Neural crest cell (in vitro differentiated cells): ENCODE data around the gene ELF4. TPM values are rescaled to one million over a fixed set of nuclear protein-coding genes. Genes with fewer than 3 reads are reported as not detected.
A peak's percentile ranks its signal among the peaks of the same experiment; 100 is the strongest.
"Not testable (repeated sequence)": the region's sequence is repeated elsewhere in the genome, so short reads cannot be mapped to it uniquely, and the experiment has no call there.

Experiments used
- DNase-seq: peaks from one replicate; pipeline ENCODE4 v3.0.0; 2021; ENCODE audit warnings: low read depth, mixed read lengths, low spot score
- H3K27ac Mint-ChIP-seq: one replicate; pipeline ENCODE4 v1.8.0; 2021; ENCODE audit warnings: mild to moderate bottlenecking, mixed read lengths; ENCODE audit not compliant: unreplicated experiment
- H3K27me3 Mint-ChIP-seq: 2 replicates; pipeline ENCODE4 v1.8.0; 2021; ENCODE audit warnings: low read depth, mild to moderate bottlenecking, mixed read lengths
- H3K36me3 Mint-ChIP-seq: 2 replicates; pipeline ENCODE4 v1.8.0; 2021; ENCODE audit warnings: low read depth, mild to moderate bottlenecking, mixed read lengths
- H3K4me1 Mint-ChIP-seq: 2 replicates; pipeline ENCODE4 v1.8.0; 2021; ENCODE audit warnings: mixed read lengths
- H3K4me3 Mint-ChIP-seq: one replicate; pipeline ENCODE4 v1.8.0; 2021; ENCODE audit warnings: mild to moderate bottlenecking, mixed read lengths
- H3K9me3 Mint-ChIP-seq: 2 replicates; pipeline ENCODE4 v1.8.0; 2021; ENCODE audit warnings: mixed read lengths
- total RNA-seq: library from RNA; stranded (reverse); gene quantifications from 2 replicates; pipeline ENCODE4 v1.2.1, GENCODE V29; 2021
- TF ChIP-seq, protein P1 (sequence below): fragments of 200-600 bp; sonication (generic); conservative IDR thresholded peaks from 2 replicates; pipeline ENCODE4 v1.5.0; 2021; ENCODE audit warnings: antibody characterized with exemption, mild to moderate bottlenecking

Gene ELF4
- total RNA-seq, 1 donor from 2014 or later: 0.86 TPM

DNA sequence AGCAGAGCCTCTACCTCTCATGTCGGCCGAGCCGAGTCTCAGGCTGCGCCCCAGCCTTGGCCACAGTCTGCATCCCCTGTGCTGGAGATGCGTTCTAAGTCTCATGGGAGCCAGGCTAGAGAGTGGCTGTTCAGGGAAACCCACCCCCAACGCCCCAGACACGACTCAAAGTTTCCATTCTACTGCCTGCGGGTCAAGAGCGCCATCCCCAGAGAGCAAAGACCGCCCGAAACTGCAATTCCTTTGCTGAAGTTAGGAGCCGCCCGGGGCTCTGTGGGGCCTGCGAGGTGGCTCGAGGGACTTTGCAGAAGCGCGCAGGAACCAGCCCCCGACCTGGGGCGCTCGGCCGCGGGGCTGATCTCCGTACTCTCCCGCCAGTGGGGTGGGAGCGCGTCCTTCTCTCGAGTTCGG, 10.0 kb upstream of the ELF4 start:
- peak; percentile 13 for DNase-seq
- no peak overlapping the region for H3K27ac Mint-ChIP-seq
- peak overlapping the region; percentile 74 for H3K4me3 Mint-ChIP-seq
- H3K36me3 Mint-ChIP-seq: peaks cover 15% of the 10 kb centered on the region
- no peaks in the 10 kb centered on the region for H3K9me3 Mint-ChIP-seq
- H3K4me1 Mint-ChIP-seq: peaks cover 8% of the 10 kb centered on the region
- H3K27me3 Mint-ChIP-seq: peaks cover 13% of the 10 kb centered on the region
- TF ChIP-seq, protein P1, sequence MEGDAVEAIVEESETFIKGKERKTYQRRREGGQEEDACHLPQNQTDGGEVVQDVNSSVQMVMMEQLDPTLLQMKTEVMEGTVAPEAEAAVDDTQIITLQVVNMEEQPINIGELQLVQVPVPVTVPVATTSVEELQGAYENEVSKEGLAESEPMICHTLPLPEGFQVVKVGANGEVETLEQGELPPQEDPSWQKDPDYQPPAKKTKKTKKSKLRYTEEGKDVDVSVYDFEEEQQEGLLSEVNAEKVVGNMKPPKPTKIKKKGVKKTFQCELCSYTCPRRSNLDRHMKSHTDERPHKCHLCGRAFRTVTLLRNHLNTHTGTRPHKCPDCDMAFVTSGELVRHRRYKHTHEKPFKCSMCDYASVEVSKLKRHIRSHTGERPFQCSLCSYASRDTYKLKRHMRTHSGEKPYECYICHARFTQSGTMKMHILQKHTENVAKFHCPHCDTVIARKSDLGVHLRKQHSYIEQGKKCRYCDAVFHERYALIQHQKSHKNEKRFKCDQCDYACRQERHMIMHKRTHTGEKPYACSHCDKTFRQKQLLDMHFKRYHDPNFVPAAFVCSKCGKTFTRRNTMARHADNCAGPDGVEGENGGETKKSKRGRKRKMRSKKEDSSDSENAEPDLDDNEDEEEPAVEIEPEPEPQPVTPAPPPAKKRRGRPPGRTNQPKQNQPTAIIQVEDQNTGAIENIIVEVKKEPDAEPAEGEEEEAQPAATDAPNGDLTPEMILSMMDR: no peak

DNA sequence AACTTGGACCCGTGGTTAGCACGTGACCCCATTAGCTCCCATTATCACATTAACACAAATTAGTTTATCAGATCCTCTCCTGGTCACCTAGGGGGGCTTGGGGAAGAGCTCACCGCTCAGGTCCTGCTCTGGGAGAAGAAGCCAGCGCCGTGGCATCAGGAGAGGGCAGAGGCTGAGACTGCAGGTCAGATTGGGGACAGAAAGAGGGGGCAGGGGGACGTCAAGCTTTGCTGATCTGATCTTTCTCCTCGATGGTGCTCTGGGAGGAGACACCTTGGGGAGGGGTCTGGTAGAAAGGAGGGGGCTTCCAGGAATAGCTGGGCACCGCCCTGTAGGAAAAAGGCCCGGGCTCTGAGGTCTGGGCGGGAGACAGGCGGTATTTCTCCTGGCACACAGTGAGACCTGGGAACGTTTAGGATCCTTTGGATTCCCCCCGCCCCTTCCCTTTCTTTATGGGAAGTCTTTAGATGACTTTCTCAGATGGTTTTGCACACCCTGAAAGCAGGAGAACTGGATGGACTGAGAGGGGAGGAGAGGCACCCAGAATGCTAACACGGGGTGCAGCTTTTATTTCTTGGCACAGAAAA, 9.1 kb upstream of the ELF4 start:
- Mint-ChIP-seq H3K27ac (no peak overlapping the region), H3K36me3 (peaks cover 11% of the 10 kb centered on the region), H3K4me3 (no peak overlapping the region), H3K4me1 (peaks cover 8% of the 10 kb centered on the region), H3K27me3 (peaks cover 16% of the 10 kb centered on the region), H3K9me3 (no peaks in the 10 kb centered on the region)
- TF ChIP-seq, protein P1: no peak
- DNase-seq: no peak

DNA sequence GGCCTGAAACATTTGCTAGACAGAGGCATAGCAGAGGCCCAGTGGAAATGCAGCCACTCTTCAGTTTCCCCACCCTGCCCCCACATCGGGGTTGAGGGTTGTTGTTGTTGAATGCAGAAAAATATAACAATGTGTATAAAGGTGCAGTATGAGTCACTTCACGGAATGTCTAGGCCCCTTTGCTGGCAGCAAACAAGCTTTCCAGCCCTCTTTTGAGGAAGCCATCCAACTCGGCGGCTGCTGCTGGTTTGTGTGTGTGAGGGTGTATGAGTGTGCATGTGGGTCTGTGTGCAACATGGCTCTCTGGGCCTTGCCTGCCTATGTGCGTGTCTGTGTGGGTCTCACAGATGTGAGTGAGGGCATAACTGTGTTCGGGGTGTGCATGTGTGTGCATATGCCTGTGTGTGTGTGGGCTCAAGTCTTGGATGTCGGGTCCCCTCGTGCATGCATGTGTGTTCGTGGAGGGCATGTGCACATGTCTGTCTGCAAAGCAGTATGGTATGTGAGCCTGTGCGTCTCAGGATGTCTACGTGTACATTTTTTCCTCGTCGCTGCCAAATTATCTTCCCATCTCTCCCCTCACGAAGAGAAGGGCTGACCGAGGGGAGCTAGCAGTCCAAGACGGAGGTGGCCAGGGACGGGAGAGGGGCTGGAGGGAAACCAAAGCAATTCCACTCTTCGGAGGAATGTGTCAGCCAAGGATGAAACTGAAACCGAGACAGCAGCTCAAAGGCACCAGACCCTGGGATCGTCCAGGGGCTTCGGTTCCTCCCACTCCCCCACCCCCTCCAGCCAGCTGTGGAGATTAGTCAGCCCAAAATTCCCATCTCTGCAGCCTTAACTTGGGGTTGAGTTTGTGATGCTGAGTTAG, 8.4 kb upstream of the ELF4 start:
- Mint-ChIP-seq H3K36me3 (peaks cover 10% of the 10 kb centered on the region), H3K27me3 (peaks cover 24% of the 10 kb centered on the region), H3K4me3 (no peak overlapping the region), H3K9me3 (no peaks in the 10 kb centered on the region), H3K27ac (no peak overlapping the region), H3K4me1 (peaks cover 8% of the 10 kb centered on the region)
- no peak for DNase-seq
- TF ChIP-seq, protein P1: no peak

DNA sequence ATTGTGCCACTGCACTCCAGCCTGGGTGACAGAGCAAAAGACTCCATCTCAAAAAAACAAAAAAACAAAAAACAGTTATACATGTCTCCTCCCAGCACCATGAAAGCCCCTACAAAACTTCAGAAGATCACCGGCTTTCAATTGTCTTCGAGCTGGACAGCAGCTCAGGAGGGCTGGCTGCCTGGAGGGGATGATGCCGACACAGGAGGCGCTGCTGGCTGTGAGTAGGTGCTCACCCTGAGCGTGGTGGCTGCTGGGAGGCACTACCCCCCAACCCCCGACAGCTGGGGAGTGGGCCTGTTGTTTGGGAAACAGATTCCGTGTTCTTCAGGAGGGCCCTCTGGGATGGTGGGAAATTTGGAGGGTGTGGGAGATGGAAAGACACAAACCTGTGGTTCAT, 6.9 kb upstream of the ELF4 start:
- H3K36me3 Mint-ChIP-seq: peaks cover 2% of the 10 kb centered on the region
- no peak overlapping the region for H3K27ac Mint-ChIP-seq
- DNase-seq: no peak
- H3K4me1 Mint-ChIP-seq: peaks cover 8% of the 10 kb centered on the region
- H3K4me3 Mint-ChIP-seq: no peak overlapping the region
- H3K9me3 Mint-ChIP-seq: no peaks in the 10 kb centered on the region
- H3K27me3 Mint-ChIP-seq: peaks cover 27% of the 10 kb centered on the region
- TF ChIP-seq, protein P1: no peak

DNA sequence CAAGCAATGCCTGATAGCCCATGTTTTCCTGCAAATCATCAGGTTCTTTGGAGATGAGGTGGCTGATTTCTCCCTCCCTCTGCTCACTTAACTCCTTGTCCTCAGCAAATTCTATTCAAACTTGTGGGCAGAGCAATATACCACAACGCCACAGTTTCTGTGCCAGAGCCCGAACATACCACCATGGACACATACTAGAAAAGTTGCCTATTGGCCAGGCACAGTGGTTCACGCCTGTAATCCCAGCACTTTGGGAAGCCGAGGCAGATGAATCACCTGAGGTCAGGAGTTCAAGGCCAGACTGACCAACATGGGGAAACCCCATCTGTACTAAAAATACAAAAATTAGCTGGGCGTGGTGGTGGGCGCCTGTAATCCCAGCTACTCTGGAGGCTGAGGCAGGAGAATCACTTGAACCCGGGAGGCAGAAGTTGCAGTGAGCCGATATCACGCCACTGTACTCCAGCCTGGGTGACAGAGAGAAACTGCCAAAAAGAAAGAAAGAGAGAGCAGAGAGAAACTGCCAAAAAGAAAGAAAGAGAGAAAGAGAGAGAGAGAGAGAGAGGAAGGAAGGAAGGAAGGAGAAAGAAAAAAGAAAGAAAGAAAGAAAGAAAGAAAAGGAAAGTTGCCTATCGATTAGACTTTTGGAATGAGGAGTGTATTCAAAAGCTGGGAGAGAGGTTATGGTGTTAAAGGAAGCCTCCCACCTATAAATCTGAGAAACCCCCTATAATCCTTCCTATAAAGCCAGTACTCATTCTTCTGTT, 5.0 kb upstream of the ELF4 start:
- H3K27ac Mint-ChIP-seq, H3K36me3 Mint-ChIP-seq, DNase-seq, H3K4me3 Mint-ChIP-seq, H3K4me1 Mint-ChIP-seq, H3K9me3 Mint-ChIP-seq: not testable (repeated sequence)
- H3K27me3 Mint-ChIP-seq: peaks cover 38% of the 10 kb centered on the region
